Right lobe of liver (tissue), 4 donors: ENCODE data around the gene SLAMF8.

Source experiments
- POLR2A ChIP-seq: fragments of 450-650 bp; IDR thresholded peaks from one replicate; pipeline ENCODE4 v1.6.1; 2017; ENCODE audit warnings: antibody characterized with exemption, mild to moderate bottlenecking
- TF ChIP-seq, protein P1 (sequence below), 4 donors: fragments of 200-600 bp in 3 of 4; fragments of 450-650 bp in 1 of 4; IDR thresholded peaks; one replicate each; pipeline versions ENCODE4 v1.5.1 to v1.8.0; 2016 to 2022; ENCODE audit warnings: antibody characterized with exemption in 4 of 4, mild to moderate bottlenecking in 2 of 4
- donor health status: DM: no; HTN: no; CAD: no.
- donor health status: DM: no; HTN: no; CAD: no.
- donor health status: DM: no; HTN: yes; CAD: no.

DNA sequence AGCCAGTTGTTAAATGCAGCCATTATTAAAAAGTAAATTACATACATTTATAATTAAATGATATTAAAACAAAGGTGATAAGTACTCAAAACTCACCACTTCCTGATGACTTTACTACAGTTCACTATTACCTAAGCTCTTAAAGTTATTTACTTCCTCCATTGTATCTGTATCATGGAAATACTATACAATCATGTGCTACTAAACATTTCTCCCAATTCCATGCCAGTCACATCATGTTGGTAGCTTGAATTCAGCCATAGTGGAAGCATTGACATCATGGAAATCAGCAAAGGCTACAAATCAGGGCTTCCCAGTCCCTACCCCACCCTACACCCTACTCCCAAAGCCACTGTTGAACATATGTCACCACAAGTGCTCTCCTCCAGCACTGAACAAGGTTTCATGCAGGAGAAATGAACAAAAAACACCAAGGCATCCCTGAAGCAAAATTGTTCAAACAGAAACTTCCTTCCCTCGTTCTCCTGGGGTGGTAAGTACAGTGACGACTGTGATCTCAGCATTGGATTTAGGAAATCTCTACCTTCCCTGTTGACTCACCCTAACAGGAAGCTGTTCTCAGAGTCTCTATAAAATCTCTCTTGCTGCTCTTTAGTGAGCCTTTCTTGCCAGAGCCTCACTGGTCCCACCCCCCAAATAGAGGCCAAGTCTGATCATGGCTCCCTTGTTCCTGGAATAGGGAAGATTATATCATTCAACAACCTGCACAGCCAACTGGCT lies 23.1 kb downstream of the SLAMF8 start:
- TF ChIP-seq, protein P1, sequence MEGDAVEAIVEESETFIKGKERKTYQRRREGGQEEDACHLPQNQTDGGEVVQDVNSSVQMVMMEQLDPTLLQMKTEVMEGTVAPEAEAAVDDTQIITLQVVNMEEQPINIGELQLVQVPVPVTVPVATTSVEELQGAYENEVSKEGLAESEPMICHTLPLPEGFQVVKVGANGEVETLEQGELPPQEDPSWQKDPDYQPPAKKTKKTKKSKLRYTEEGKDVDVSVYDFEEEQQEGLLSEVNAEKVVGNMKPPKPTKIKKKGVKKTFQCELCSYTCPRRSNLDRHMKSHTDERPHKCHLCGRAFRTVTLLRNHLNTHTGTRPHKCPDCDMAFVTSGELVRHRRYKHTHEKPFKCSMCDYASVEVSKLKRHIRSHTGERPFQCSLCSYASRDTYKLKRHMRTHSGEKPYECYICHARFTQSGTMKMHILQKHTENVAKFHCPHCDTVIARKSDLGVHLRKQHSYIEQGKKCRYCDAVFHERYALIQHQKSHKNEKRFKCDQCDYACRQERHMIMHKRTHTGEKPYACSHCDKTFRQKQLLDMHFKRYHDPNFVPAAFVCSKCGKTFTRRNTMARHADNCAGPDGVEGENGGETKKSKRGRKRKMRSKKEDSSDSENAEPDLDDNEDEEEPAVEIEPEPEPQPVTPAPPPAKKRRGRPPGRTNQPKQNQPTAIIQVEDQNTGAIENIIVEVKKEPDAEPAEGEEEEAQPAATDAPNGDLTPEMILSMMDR (IDR thresholded peaks at IDR 0.05) = no peak
- no peak for TF ChIP-seq POLR2A
